Activated B cell treated with CpG ODN at 0.5 μM for 24 hours (primary cell): Measurements from ENCODE around the gene FHIT. TPM values are rescaled to one million over a fixed set of nuclear protein-coding genes. Genes with fewer than 3 reads are reported as not detected.

ENCODE experiments used
- ATAC-seq: fragments of 200-7000 bp; cut with Tn5 transposase; one replicate; pipeline ENCODE4 v1.10.0; 2021; ENCODE audit warnings: low read depth, mild to moderate bottlenecking, moderate library complexity
- CTCF ChIA-PET: fragments of 350-600 bp; sonication (Branson Sonifier 250); formaldehyde crosslinking; loops from one replicate; lab custom pipeline; 2021; ENCODE audit warnings: antibody characterized with exemption; lab: Charles Lee
- POLR2A ChIA-PET: fragments of 350-600 bp; sonication (Branson Sonifier 250); formaldehyde crosslinking; loops from one replicate; lab custom pipeline; 2021; ENCODE audit warnings: antibody characterized with exemption; lab: Charles Lee
- DNase-seq: peaks from one replicate; pipeline ENCODE4 v3.0.0; 2022
- H3K27ac Mint-ChIP-seq: one replicate; pipeline ENCODE4 v1.8.0; 2020; ENCODE audit warnings: mixed read lengths
- H3K27me3 Mint-ChIP-seq: one replicate; pipeline ENCODE4 v1.8.0; 2021; ENCODE audit warnings: mixed read lengths
- H3K36me3 Mint-ChIP-seq: one replicate; pipeline ENCODE4 v1.8.0; 2021; ENCODE audit warnings: low read depth, mixed read lengths
- H3K4me1 Mint-ChIP-seq: one replicate; pipeline ENCODE4 v1.8.0; 2021; ENCODE audit warnings: mixed read lengths
- H3K4me3 Mint-ChIP-seq: one replicate; pipeline ENCODE4 v1.8.0; 2020; ENCODE audit warnings: mild to moderate bottlenecking, mixed read lengths
- H3K9me3 Mint-ChIP-seq: one replicate; pipeline ENCODE4 v1.8.0; 2020; ENCODE audit warnings: mixed read lengths
- CTCF ChIP-seq: fragments of 200-600 bp; IDR thresholded peaks from one replicate; pipeline ENCODE4 v1.8.0; 2022; ENCODE audit warnings: antibody characterized with exemption, mild to moderate bottlenecking
- intact Hi-C: fragments of 100-400 bp; cut with micrococcal nuclease; formaldehyde crosslinking; loops from one replicate; pipeline ENCODE4 v1.15.1; 2024
- total RNA-seq: library from RNA; stranded (reverse); gene quantifications from 2 replicates; pipeline ENCODE4 v1.2.3, GENCODE V29; 2022

The FHIT gene
- total RNA-seq, 1 donor from 2014 or later: 5.5 TPM

GRCh38 chr3:60591267-60591666 is 660.0 kb downstream of the FHIT start:
- TF ChIP-seq CTCF: no peak
- CTCF ChIA-PET: no interaction called here

GRCh38 chr3:60588806-60589205 is 662.4 kb downstream of the FHIT start:
- H3K27ac Mint-ChIP-seq: no peak overlapping the region
- ChIA-PET POLR2A (no interaction called here), CTCF (no interaction called here)
- intact Hi-C loops: no loop called here
- no peak for ATAC-seq
- no peaks in the 10 kb centered on the region for H3K36me3 Mint-ChIP-seq
- no peaks in the 10 kb centered on the region for H3K27me3 Mint-ChIP-seq
- no peak for TF ChIP-seq CTCF
- peaks cover 21% of the 10 kb centered on the region for H3K4me1 Mint-ChIP-seq
- no peak overlapping the region for H3K4me3 Mint-ChIP-seq
- no peaks in the 10 kb centered on the region for H3K9me3 Mint-ChIP-seq
- no peak for DNase-seq

More at GRCh38 chr3:60591267-60591666, 660.0 kb downstream of the FHIT start:
- DNase-seq (no peak), ATAC-seq (no peak)
- Mint-ChIP-seq H3K4me3 (no peak overlapping the region), H3K27me3 (peaks cover 3% of the 10 kb centered on the region), H3K9me3 (no peaks in the 10 kb centered on the region), H3K36me3 (no peaks in the 10 kb centered on the region), H3K27ac (no peak overlapping the region), H3K4me1 (peaks cover 8% of the 10 kb centered on the region)
- POLR2A ChIA-PET: no interaction called here
- intact Hi-C loops: no loop called here

DNA sequence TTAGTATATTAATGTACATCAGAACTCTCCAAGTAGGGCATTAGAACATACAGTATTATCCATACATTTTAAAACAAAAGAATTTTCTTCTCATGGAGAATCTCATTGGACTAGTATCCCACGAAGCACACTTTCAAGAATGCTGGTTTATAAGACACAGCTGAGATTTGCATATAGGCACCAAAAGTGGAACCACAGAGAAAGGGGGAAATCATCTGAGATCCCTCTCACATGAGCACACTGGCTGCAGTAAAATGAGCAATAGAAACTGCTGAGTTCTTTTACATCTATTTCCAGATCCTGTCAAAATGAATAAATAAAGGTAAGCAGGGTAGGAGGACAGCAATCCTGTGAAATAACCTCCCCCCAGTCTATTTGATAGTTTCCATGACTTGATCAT is 665.3 kb downstream of the FHIT start:
- ATAC-seq (peak; percentile 78), DNase-seq (no peak)
- ChIA-PET CTCF (no interaction called here), POLR2A (interaction anchor here (1.3 kb wide), 1 partner anchor 8 kb away, joined by 7 read pairs; no protein-coding TSS in a partner anchor)
- intact Hi-C loops: loop anchor here (1.0 to 2.0 kb wide), 2 partner anchors 9 to 81 kb away; no protein-coding TSS in a partner anchor
- Mint-ChIP-seq H3K9me3 (no peaks in the 10 kb centered on the region), H3K27me3 (no peaks in the 10 kb centered on the region), H3K4me1 (peaks cover 21% of the 10 kb centered on the region), H3K27ac (peak overlapping the region; percentile 72), H3K36me3 (no peaks in the 10 kb centered on the region), H3K4me3 (no peak overlapping the region)
- no peak for TF ChIP-seq CTCF

- CTCF ChIA-PET: no interaction called here
- Mint-ChIP-seq H3K4me3 (no peak overlapping the region), H3K36me3 (no peaks in the 10 kb centered on the region), H3K9me3 (no peaks in the 10 kb centered on the region), H3K27ac (no peak overlapping the region), H3K4me1 (peaks cover 21% of the 10 kb centered on the region), H3K27me3 (no peaks in the 10 kb centered on the region)
- no peak for ATAC-seq
- POLR2A ChIA-PET: no interaction called here
- TF ChIP-seq CTCF: no peak
- intact Hi-C loops: no loop called here
- DNase-seq: no peak
These were observed 667.0 kb downstream of the FHIT start for GRCh38 chr3:60584250-60584649.

DNA sequence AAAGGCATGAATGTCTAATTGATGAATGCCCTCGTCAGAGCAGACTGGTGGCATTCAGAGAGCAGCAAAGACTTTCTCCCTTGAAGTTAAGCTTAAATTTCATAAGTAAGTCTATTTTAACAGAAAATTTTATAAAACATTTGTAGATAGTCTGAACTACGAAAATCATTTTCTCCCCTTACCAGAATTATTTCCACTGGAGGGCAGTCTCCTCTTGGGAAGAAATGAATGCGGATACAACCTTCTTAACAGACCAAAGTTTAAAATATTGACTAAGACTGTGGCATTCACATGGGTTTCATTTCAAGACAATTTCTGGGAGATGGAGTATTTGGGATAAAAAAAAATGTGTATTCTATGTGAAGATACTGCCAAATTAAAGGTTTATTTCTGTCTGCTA is 669.0 kb downstream of the FHIT start:
- no peak for DNase-seq
- no peaks in the 10 kb centered on the region for H3K9me3 Mint-ChIP-seq
- no peak overlapping the region for H3K4me3 Mint-ChIP-seq
- intact Hi-C loops: no loop called here
- H3K27me3 Mint-ChIP-seq: no peaks in the 10 kb centered on the region
- TF ChIP-seq CTCF: no peak
- POLR2A ChIA-PET: no interaction called here
- H3K4me1 Mint-ChIP-seq: peaks cover 31% of the 10 kb centered on the region
- H3K36me3 Mint-ChIP-seq: no peaks in the 10 kb centered on the region
- H3K27ac Mint-ChIP-seq: no peak overlapping the region
- no peak for ATAC-seq
- CTCF ChIA-PET: no interaction called here
